Renal cortex interstitium (tissue), 11 donors: ENCODE data around the gene VPS13D. TPM values are rescaled to one million over a fixed set of nuclear protein-coding genes. Genes with fewer than 3 reads are reported as not detected.

ENCODE experiments used
- DNase-seq, 11 donors: peaks; one replicate each; pipeline ENCODE4 v3.0.0-alpha.2; 2013; ENCODE audit warnings: low read depth in 9 of 11, low spot score in 4 of 11; ENCODE audit errors: extremely low read depth in 1 of 11
- polyA plus RNA-seq, 3 donors: library from polyadenylated mRNA; unstranded; fragments of 120-200 nt; gene quantifications; one replicate each; pipeline ENCODE4 v1.2.1, GENCODE V29; 2013; ENCODE audit not compliant: insufficient read length in 3 of 3

Gene VPS13D
- polyA plus RNA-seq, 3 donors = 27.6 to 31.7 (median 27.7) TPM

DNA sequence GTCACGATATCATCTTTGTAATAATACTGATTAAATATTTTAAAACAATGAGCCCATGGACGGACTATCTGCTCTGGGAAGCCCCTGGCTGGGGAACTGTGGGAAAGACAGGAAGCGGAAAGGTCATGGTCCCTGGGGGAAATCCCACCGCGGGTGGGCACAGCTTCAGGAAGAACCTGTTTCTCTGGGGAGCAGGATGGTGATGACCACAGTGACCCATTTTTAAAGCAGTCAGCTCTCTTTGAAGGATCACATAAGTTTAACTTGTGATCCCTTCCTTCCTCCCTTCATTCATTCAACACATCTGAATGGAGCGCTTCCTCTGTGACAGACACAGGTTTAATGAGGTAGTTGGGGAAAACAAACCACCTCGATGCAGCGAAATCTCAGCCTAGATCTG lies 315.2 kb downstream of the VPS13D start:
- DNase-seq = no peak

DNA sequence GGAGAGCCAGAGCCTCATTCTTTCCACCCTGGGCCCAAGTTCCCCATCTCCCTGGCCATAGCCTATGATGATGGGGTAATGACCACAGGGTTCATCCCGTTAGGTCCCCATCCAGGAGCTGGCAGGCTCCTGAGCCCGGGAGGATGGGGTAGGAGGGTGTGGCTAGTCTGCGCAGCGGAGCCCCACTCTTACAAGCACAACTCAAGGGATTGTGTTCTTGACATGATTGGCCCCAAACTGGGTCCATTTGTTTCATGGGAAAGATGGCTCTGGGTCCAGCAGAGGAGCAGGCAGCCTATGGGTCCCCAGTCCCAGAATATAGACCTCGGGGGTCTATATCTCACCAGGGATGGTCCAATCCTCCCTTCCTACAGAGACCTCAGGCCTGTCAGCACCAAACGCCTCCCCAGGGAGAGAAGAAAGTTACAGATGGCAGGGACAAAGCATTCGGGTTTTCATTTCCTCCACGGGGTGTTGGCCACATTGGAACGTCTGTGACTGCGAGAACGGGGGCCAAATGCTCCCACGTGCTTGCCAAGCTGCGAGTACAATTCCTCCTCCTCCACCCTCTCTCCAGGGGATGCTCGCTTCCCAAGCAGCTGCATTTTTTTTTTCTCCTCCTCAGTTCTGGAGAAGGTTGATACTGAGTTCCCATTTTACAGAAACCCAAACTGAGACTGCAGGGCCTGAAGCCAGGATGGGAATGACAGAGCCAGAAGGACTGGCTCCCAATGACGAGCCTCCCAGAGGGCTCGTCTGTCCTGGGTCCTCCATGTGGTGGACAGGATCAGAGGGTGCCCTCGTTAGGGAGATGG lies 317.1 kb downstream of the VPS13D start:
- DNase-seq = no peak

DNA sequence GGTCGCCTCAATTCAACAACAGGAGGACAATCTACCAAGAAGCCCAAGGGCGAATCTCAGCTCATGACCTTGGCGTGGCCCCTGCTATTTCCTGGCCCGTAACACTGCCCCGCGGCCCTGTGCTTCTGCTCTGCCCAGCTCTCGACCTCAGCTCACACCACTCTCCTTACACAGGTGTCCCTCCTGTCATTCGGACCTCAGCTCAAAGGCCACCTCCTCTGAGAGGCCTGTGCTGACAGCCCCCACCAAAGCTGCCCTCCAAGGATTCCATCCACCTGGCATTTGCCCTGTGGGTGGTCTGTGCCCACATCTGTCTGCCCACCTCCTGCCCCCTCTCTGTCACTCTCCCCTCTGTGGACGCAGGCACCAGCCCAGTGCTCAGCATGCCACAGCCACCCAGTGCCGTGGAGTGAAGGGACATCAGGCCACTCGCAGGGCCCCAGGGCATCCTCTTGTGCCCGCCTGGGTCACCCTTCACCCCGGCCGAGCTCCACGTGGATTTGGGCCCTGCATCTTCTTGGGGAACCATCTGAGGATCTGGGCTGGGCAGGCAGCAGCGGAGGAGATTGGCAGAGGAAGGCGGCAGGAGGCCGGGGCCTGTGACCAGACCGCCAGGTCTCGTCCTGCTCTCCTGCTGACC lies 317.9 kb downstream of the VPS13D start:
- DNase-seq = no peak

DNA sequence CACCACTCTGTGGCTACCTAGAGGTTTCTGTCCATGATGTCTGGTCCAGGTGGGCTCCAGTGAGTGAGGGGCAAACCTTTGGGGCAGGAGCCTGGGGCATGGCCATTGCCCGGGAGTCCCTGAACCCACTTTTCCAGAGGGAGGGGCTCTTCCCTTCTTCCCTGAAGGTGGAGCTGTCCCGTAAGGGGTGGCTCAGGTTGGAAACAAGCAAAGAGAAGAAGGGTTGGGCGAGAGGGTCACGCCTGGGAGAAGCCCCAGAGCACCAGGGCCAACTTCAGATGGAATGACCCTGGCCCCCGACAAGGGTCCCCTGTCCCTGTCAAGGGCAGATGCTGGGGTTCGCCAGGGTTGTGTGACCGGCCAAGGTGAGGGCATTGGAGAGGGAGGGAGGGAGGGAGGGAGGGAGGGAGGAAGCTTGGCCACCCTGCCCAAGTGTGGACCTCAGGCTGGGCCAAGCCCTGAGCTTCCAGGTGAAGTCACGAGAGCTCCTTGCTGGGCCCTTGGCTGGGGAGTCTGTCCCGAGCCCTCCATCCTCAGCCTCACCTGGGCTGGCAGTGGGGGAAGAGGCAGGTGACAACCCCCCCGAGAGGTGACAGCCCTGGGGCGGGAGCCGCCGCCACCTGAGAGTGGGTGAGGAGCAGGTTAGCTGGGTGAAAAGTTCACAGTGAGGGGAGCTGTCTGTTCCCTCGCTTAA lies 318.6 kb downstream of the VPS13D start:
- no peak for DNase-seq

DNA sequence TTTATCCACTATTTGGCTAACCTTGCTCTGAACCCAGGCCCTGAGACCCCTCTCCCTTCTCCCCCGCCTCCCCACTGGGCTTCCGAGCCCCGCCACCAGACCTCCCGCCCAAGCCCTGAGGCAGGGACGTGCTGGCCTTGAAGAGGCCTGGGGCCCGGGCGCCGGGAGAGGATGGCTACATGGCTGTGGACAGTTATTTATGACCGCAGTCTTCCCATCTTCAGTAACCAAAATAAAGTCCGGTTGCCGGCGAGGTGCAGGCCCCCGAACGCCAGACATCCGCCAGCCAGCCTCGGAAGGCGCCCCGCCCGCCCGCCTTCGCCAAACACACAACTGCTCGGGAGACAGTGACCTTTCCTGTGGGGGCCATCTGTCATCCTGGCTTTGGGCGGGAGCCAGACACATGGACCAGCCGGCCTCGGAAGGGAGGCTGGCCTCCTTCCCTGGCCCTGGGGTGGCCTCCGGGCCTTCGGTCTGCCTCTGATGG lies 319.2 kb downstream of the VPS13D start:
- peak in 2 of 11 donors; percentile 42 to 53 for DNase-seq

DNA sequence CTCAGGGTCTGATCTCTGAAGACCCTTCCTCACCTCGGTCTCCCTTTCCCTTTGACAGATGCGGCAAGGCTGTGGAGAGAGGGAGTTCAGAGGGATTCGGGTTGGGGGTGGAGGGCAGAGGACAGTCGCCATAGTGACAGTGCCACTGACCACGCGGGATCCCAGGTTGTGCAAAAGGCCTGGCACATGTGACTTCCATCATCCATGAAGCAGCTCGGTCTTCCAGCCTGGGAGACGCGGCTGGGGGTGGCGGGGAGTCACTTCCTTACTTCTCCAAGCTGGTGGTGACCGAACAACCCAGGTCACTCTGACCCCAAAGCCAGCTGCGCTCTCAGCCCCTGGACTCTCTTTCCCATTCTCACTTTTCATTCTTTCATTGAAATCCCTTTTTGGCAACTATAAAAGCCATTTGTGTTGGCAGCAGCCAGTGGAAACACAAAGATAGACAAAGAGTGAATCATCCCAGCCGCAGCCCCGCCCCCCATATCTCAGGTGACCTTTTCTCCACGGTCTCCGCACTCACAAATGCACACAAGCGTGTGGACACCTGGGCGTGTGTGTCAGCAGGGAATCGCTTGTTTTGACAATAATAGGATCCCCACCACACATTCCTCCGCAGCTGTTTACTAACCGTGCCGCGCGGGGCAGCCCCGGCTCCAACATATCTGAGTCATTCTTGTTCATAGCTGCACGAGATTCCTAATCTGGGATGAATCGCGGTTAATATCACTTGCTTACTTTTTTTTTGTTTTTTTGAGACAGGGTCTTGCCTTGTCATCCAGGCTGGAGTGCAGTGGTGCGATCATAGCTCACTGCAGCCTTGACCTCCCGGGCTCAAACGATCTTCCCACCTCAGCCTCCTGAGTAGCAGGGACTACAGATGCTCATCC lies 319.9 kb downstream of the VPS13D start:
- peak in 4 of 11 donors; percentile 53 to 74 (median 66) for DNase-seq

DNA sequence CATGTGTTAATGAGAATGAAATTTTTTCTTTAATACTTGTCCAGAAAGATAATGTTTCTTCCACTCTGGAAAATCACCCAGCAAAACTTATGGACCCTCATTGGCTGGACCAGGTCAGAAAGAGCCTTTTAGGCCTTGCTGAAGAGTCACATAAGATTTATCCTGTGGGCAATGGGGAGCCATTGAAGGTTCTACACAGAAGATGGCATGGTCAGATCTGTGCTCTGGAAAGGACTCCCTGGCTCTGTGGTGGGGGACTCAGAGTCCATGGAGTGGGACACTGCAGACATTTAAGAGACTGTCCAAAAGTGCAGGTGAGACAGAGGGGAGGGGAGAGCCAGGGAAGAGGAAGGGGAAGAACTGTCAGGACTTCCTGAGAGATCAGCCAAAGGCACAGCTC lies 321.8 kb downstream of the VPS13D start:
- DNase-seq = no peak

DNA sequence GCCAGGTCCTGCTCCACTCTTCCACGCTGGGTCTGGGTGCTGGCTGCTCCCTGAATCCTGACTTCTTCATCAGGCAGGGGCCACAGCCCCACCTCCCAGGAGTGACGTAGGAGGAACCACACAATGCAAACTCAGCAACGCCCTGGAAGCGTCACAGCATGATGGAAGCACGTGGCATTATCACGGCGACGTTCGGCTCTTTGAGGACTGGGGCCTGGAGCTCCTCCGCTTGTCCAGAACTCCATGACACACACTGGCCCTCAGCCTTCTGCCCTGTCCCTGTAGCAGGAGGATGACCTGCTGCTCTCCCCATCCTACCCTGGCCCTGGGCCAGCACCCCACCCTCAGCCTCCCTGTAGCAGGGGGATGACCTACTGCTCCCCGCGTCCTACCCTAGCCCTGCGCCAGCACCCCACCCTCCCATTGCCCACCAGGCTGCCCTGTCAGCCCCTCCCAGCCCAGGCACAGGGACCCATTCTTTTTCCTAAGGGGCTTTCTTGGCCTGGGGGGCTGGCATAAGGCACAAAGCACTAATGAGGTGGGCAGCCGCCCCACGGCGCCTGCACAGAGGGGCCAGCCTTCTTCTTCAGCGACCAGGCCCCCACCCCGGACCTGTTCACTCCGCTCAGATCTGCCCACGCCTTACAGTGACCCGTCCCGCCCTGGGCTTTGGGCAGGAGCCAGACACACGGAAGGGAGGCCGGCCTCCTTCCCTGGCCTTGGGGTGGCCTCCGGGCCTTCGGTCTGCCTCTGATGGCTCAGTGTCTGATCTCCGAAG lies 322.5 kb downstream of the VPS13D start:
- DNase-seq = no peak

DNA sequence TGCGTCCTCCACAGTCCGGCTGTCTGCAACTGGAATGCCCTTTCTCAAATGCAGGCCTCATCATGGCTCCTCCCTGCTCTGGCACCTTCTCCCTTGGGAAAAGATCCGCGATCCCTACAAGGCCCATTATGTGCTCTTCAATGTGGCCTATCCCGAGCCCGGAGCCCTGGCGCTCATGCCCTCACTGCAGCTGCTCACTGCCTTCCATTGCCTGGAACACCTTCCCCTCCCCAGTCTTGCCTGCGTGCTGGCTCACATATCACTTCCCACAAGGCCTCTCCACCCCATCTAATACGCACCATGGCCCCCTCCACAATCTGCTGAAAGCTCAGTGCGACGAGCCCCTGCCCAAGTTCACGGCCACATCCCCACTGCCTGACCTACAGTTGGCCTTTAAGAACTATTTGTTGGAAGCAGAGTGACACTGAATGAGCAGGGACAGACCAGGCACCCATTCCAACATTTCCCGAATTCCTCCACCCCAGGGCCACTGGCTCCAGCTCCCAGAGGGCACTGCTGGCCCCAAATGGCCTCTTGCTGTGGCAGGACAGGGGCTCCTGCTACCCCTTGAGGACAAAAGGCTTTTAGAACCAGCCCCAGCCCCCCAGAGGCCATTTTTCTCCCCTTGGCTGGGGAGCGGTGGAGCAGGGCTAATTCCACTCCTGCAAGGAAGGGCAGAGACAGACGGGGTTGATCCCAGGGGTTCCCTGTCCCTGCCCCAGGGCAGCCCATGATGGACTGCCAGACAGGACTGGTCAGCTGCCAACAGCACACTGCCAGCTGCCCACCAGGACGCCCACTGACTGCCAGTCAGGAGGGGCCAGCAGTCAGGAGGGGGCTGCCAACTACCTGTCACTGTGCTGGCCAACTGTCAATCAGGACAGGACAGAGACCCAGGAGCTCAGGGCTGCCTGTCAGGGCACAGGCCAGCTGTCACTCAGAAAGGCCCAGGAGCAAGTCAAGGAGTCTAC lies 323.4 kb downstream of the VPS13D start:
- no peak for DNase-seq

DNA sequence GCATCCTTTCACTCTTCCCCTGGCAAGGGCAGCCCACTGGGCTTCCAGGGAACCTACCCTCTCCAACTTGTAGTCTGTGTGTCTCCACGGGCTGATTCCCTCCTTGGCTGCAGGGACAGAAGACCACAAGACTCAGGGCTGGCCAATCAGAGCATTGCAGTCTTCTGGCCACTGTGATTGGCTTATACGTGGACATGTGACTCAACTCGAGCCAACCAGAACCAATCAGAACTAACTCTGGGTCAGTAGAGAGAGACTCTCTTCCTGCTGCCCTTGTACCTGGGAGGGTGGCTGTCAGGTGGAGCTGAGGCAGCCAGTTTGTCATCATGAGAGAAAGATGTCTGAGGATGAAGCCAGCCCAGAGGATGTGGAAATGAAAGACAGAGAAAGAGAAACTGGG lies 324.1 kb downstream of the VPS13D start:
- DNase-seq = no peak

DNA sequence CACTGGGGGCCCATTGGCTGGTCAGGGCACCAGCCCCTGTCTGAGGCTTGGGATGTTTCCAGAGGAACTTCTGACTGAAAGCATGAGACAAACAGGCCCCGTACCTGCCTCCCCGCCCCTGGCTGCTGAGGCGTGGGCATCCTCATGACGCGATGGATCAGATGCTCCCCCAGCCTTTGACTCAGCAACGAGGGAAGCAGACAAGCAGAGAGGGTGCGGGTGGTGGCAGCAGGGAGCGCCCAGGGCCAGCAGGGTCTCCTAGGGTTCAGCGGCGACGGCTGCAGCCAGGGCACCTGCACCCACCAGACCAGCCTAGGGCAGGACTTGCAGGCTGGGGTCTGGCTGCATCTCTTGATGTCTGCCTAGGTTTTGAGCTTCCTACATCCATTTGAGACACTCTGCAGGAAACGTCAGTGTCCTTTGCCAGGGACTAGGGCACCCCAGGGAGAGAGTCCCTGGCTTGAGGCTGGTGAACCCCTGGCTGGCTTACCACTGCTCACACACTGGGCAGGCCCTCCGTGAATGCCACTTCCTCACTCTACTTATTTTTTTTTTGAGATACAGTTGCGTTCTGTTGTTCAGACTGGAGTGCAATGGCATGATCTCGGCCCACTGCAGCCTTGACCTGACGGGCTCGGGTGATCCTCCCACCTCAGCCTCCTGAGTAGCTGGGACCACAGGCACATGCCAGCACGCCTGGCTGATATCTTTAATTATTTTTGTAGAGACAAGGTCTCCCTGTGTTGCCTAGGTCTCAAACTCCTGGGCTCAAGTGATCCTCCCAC lies 324.9 kb downstream of the VPS13D start:
- DNase-seq = no peak

DNA sequence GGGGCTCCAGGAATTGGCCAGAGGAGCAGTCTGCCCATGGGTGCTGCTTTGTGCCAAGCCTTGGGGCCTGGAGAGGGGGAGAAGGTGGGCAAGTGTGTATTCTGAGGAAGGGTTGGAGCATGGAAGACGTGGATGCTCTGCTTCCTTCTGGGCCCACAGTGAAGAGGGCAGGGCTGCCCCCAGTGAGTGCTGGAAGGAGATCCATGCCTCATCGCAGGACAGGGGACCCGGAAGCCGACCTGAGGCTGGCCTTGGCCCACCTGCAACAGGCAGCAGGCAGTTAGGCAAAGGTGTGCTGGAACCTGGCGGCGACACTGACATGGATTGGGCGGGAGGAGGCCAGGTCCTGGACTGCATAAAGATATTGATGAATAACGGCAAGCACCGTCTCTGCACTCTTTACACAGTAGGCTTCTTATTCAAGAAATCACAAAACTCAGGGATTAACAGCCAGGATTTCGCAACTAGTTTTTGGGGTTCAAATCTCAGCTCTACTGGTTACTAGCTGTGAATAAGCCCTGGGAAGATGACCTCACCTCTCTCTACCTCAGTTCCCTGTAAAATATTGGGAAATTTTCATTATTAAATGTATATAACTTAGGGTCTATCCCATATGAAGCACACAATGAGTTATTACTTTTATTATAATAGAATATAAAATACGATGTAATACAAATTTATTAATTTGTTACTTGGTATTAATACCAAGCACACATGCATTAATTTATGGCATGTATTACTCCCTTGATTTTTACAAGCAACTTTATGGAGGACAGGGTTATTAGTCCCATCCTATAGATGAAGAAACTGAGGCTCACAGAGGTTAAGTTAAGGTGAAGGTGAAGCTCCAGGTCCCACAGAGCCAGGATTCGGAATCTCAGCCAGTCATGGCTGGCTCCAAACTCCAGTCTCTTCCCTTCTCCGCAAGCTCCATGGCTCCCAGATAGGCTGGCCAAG lies 325.9 kb downstream of the VPS13D start:
- DNase-seq = no peak

DNA sequence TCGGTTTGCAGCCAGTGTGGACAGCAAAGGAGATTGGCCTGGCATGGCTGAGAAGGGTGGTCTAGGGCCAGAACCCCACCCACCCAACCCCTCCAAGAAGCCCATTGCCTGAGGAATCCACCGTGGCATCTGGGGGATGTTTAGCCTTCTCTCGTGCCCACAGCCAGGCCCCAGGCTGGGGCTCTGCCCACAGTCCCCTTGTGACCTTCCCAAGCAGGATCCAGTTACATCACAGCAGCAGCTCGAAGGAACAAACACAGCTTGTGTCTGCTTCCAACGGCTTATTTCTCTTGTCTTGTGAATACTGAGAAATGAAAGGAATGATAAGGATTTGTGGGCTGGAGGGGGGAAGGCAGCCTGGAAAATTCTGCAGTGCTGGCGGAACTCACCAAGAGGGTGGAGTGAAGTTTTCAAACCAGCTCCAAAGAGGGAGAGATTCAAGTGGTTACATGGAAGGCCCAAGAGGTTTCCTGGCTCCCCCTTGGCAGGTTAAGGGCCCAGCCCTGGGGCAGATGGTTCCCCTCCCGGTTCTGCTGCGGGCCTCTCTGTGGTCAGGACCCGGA lies 326.6 kb downstream of the VPS13D start:
- DNase-seq = peak in 6 of 11 donors; percentile 42 to 79 (median 68)

DNA sequence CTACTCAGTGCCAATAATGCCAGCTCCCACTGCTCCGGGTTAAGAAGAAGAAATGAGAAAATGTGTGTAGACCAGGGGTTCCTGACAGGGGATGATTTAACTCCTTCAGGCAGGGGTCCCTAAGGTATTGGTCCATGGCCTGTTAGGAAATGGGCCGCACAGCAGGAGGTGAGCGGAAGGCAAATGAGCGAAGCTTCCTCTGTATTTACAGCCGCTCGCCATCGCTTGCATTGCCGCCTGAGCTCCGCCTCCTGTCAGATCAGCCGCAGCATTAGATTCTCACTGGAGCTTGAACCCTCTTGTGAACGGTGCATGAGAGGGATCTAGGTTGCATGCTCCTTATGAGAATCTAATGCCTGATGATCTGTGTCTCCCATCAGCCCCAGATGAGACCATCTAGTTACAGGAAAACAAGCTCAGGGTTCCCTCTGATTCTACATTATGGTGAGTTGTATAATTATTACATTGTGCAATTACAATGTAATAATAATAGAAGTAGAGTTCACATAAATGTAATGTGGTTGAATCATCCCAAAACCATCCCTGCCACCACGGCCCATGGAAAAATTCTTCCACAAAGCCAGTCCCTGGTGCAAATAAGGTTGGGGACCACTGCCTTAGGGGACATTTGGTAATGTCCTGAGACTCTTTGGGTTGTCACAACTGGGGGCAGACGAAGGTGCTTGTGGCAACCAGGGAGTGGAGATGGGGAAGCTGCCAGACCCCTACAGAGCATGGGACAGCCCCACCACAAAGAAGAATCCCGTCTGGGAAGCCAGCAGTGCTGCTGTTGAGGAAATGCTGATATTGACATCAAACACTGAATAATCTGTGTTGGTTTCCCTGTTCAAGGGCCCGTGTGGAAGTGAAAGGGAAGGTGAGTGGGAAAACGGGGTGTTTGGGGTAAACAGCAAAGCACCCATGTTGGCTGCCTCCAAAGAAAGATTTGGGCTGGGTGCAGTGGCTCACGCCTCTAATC lies 327.4 kb downstream of the VPS13D start:
- DNase-seq = no peak
